ENCODE measurements around the gene CD68. TPM values are rescaled to one million over a fixed set of nuclear protein-coding genes. Genes with fewer than 3 reads are reported as not detected.
A peak's percentile ranks its signal among the peaks of the same experiment; 100 is the strongest.
"Not testable (repeated sequence)": the region's sequence is repeated elsewhere in the genome, so short reads cannot be mapped to it uniquely, and the experiment has no call there.

CD68 gene
- total RNA-seq, 1 experiment from 2014 or later = 44.1 TPM

- peak; percentile 46 for DNase-seq (ENCODE audit: low read depth)
Measured at GRCh38 chr17:7580604-7581575, 1.5 kb downstream of the CD68 start.

- no peak for DNase-seq (ENCODE audit: low read depth)
Measured at GRCh38 chr17:7582396-7583252, 3.2 kb downstream of the CD68 start.

- DNase-seq (ENCODE audit: low read depth) = peak; percentile 96
Measured at GRCh38 chr17:7583253-7584109, 4.0 kb downstream of the CD68 start, which contains the start of gene MPDU1. Gene MPDU1 (plus strand): TSS chr17:7583852. CDS start chr17:7583863, 11 bp downstream.

- no peak for DNase-seq (ENCODE audit: low read depth)
Measured at GRCh38 chr17:7586673-7587419, 7.4 kb downstream of the CD68 start.

- peak; percentile 94 for DNase-seq (ENCODE audit: low read depth)
Measured at GRCh38 chr17:7587420-7588151, 8.1 kb downstream of the CD68 start.

- peak; percentile 58 for DNase-seq (ENCODE audit: low read depth)
Measured at GRCh38 chr17:7588553-7589203, 9.2 kb downstream of the CD68 start.

- no peak for DNase-seq (ENCODE audit: low read depth)
Measured at GRCh38 chr17:7589204-7589868, 9.9 kb downstream of the CD68 start.

GRCh38 chr17:7589891-7590691 is 10.7 kb downstream of the CD68 start, which contains the start of gene SOX15:
Gene SOX15 (minus strand): TSS chr17:7590094. CDS start chr17:7589676, 418 bp downstream.
- DNase-seq (ENCODE audit: low read depth) = peak; percentile 78

- peak; percentile 57 for DNase-seq (ENCODE audit: low read depth)
Measured at GRCh38 chr17:7590743-7591142, 11.3 kb downstream of the CD68 start.

GRCh38 chr17:7591596-7591995 is 12.2 kb downstream of the CD68 start:
- DNase-seq (ENCODE audit: low read depth) = no peak

GRCh38 chr17:7592422-7593021 is 13.1 kb downstream of the CD68 start:
- DNase-seq (ENCODE audit: low read depth) = no peak

- DNase-seq (ENCODE audit: low read depth) = no peak
Measured at GRCh38 chr17:7593296-7593695, 13.9 kb downstream of the CD68 start.

GRCh38 chr17:7597561-7597960 is 18.1 kb downstream of the CD68 start:
- DNase-seq (ENCODE audit: low read depth) = not testable (repeated sequence)

GRCh38 chr17:7606280-7606679 is 26.8 kb downstream of the CD68 start:
- no peak for DNase-seq (ENCODE audit: low read depth)

- DNase-seq (ENCODE audit: low read depth) = no peak
Measured at GRCh38 chr17:7610641-7611040, 31.2 kb downstream of the CD68 start.

GRCh38 chr17:7611635-7612293 is 32.3 kb downstream of the CD68 start:
- DNase-seq (ENCODE audit: low read depth) = no peak

- DNase-seq (ENCODE audit: low read depth) = no peak
Measured at GRCh38 chr17:7612294-7612640, 32.8 kb downstream of the CD68 start.
